Measurements from ENCODE around the gene SGK1.

DNA sequence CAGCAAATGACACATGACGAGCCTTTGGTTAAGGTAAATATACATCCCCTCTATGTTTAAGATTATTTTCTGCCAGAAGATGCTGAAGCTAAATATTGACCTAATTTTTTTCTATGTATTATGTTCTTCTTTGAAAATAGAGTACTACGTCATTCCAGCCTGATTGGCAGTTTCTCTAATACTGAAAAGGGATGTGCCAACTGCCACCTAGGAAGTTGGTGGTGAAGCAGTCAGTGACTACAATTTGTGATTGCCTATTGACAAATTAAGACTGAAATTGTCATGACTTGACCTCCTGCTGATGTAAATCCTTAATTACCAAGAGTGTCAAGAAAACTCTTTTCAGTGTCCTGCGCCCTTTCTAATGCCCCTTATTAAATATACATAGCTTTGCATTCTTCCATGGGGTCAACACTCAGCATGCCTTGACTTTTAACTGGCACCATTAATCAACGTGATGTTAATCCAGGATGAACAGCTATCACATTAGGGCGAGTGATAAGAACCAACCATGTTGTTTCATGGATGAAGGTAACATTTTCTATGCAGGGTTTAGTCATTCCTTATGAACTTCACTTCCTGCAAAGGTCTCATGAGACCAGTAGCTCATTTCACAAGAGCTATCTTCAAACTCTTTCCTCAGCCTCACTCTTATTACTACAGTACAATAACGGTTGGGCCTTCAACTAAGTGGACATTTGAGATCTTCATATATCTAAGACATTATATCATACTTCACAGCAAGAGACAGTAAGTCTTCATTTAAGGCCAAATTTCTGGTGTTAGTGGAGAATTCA lies 22.5 kb upstream of the SGK1 start:
- TF ChIP-seq, protein P1, sequence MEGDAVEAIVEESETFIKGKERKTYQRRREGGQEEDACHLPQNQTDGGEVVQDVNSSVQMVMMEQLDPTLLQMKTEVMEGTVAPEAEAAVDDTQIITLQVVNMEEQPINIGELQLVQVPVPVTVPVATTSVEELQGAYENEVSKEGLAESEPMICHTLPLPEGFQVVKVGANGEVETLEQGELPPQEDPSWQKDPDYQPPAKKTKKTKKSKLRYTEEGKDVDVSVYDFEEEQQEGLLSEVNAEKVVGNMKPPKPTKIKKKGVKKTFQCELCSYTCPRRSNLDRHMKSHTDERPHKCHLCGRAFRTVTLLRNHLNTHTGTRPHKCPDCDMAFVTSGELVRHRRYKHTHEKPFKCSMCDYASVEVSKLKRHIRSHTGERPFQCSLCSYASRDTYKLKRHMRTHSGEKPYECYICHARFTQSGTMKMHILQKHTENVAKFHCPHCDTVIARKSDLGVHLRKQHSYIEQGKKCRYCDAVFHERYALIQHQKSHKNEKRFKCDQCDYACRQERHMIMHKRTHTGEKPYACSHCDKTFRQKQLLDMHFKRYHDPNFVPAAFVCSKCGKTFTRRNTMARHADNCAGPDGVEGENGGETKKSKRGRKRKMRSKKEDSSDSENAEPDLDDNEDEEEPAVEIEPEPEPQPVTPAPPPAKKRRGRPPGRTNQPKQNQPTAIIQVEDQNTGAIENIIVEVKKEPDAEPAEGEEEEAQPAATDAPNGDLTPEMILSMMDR (IDR thresholded peaks at IDR 0.05): no peak
- no peak for TF ChIP-seq POLR2A (IDR thresholded peaks at IDR 0.05)
